ENCODE results near the gene MORN1.

Gene MORN1

DNA sequence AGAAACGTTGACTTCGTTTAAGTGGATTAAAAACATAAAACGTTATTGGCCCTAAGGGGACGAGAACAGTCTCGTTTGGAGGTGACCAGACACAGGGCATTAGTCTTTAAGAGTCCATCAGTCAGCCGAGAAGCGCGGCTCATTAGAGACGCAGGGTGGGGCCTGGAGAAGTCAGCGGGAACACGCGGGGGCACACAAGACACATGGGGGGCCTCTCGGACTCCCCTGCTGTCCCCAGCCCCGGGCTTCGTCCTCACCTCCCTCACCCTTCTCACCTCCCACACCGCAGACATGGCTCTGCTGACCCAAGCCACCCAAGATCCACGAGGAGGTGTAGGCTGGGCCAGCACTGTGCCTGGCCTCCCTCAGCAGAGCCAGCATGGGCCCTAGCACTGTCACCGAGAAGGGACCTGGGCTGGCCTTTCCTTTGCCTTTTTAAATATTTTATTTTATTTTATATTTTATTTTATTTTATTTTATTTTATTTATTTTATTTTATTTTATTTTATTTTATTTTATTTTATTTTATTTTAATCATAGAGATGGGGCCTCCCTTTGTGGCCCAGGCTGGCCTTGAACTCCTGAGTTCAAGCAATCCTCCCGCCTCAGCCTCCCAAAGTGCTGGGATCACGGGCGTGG, 48.9 kb downstream of the MORN1 start:
- no peak overlapping the region for H3K4me2 ChIP-seq (ENCODE audit: low read depth, low read length, poor library complexity, severe bottlenecking)
- H3K9ac ChIP-seq (ENCODE audit: low read depth, low read length, poor library complexity, severe bottlenecking): no peak overlapping the region
- no peaks in the 10 kb centered on the region for H3K36me3 ChIP-seq (ENCODE audit: insufficient read depth, low read length)
- TF ChIP-seq EZH2phosphoT487 (IDR thresholded peaks at IDR 0.05; ENCODE audit: borderline replicate concordance): no peak
- TF ChIP-seq, protein P1, sequence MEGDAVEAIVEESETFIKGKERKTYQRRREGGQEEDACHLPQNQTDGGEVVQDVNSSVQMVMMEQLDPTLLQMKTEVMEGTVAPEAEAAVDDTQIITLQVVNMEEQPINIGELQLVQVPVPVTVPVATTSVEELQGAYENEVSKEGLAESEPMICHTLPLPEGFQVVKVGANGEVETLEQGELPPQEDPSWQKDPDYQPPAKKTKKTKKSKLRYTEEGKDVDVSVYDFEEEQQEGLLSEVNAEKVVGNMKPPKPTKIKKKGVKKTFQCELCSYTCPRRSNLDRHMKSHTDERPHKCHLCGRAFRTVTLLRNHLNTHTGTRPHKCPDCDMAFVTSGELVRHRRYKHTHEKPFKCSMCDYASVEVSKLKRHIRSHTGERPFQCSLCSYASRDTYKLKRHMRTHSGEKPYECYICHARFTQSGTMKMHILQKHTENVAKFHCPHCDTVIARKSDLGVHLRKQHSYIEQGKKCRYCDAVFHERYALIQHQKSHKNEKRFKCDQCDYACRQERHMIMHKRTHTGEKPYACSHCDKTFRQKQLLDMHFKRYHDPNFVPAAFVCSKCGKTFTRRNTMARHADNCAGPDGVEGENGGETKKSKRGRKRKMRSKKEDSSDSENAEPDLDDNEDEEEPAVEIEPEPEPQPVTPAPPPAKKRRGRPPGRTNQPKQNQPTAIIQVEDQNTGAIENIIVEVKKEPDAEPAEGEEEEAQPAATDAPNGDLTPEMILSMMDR (conservative IDR thresholded peaks at IDR 0.05; ENCODE audit: low read length): no peak
- H3K4me3 ChIP-seq (ENCODE audit: low read length, poor library complexity, severe bottlenecking): no peak overlapping the region
- no peaks in the 10 kb centered on the region for H3K4me1 ChIP-seq (ENCODE audit: insufficient read depth, low read length, poor library complexity, severe bottlenecking)
- no peaks in the 10 kb centered on the region for H3F3A ChIP-seq (ENCODE audit: low read depth)
- no peaks in the 10 kb centered on the region for H3K9me2 ChIP-seq (replicated peaks; ENCODE audit: low read depth, low read length)
- H2AFZ ChIP-seq (ENCODE audit: low read length): no peak overlapping the region
- H3K27me3 ChIP-seq (ENCODE audit: insufficient read depth, low read length, poor library complexity, severe bottlenecking): no peaks in the 10 kb centered on the region
- H4K20me1 ChIP-seq (ENCODE audit: insufficient read depth, low read length, poor library complexity, severe bottlenecking): no peaks in the 10 kb centered on the region
- H3K9me3 ChIP-seq (ENCODE audit: insufficient read depth, low read depth, low read length): no peaks in the 10 kb centered on the region
- H3K79me2 ChIP-seq (ENCODE audit: insufficient read depth, low read length): no peaks in the 10 kb centered on the region

DNA sequence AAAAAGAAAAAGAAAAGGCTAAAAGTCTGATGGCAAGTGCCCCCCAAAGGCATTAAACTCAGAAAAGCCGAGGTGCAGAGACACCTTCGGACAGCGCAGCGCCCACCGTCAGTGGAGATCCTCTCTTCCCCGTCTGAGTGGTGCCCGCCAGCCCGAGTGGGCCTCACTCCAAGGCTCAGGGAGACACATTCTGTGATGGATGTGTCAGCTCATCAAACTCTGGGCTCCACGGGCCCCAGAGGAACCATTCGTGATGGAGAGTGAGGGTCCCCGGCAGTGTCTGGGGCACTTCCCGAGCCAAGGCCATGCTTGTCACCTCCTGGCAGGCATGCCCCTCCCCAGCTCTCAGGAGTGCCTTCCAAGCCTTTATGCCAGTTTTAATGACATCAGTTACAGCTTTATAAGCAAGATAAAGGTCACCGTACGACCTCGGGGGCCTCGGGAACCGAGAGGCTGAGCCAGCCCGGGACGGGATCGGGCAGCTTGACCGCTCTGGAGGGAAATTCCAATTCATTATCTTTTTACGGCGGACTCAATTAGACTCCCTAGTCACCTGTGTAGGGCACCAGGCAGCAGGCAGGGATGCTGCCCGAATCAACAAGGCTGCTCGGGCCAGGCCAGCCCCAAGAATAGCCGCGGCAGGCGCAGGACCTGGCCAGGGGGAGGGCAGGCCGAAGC, 49.5 kb downstream of the MORN1 start:
- H3K9me3 ChIP-seq (ENCODE audit: insufficient read depth, low read depth, low read length): no peaks in the 10 kb centered on the region
- TF ChIP-seq, protein P1 (conservative IDR thresholded peaks at IDR 0.05; ENCODE audit: low read length): no peak
- TF ChIP-seq EZH2phosphoT487 (IDR thresholded peaks at IDR 0.05; ENCODE audit: borderline replicate concordance): no peak
- H3F3A ChIP-seq (ENCODE audit: low read depth): no peaks in the 10 kb centered on the region
- H3K4me2 ChIP-seq (ENCODE audit: low read depth, low read length, poor library complexity, severe bottlenecking): no peak overlapping the region
- no peaks in the 10 kb centered on the region for H4K20me1 ChIP-seq (ENCODE audit: insufficient read depth, low read length, poor library complexity, severe bottlenecking)
- no peak overlapping the region for H3K4me3 ChIP-seq (ENCODE audit: low read length, poor library complexity, severe bottlenecking)
- H3K79me2 ChIP-seq (ENCODE audit: insufficient read depth, low read length): no peaks in the 10 kb centered on the region
- H3K9ac ChIP-seq (ENCODE audit: low read depth, low read length, poor library complexity, severe bottlenecking): no peak overlapping the region
- no peak overlapping the region for H2AFZ ChIP-seq (ENCODE audit: low read length)
- no peaks in the 10 kb centered on the region for H3K9me2 ChIP-seq (replicated peaks; ENCODE audit: low read depth, low read length)
- H3K27me3 ChIP-seq (ENCODE audit: insufficient read depth, low read length, poor library complexity, severe bottlenecking): no peaks in the 10 kb centered on the region
- no peaks in the 10 kb centered on the region for H3K4me1 ChIP-seq (ENCODE audit: insufficient read depth, low read length, poor library complexity, severe bottlenecking)
- H3K36me3 ChIP-seq (ENCODE audit: insufficient read depth, low read length): no peaks in the 10 kb centered on the region

DNA sequence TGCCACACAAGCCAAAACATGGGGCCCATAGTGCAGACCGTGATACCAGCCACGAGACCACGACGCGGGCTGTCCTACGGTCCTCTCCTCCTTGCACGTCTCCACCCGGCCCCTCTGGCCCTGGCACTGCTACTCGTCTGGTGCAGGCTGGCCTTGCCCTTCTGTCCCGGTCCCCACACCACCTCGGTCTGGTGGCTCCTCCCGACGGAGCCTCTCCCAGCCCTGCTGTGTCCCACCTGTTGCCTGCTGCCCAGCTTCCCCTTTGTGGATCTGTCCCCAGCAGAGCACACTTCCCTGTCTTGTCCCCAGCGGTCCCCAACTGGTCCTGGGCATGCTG, 50.5 kb downstream of the MORN1 start:
- Histone ChIP-seq H3K36me3 (ENCODE audit: insufficient read depth, low read length) (no peaks in the 10 kb centered on the region), H3K4me1 (ENCODE audit: insufficient read depth, low read length, poor library complexity, severe bottlenecking) (no peaks in the 10 kb centered on the region), H3K4me3 (ENCODE audit: low read length, poor library complexity, severe bottlenecking) (no peak overlapping the region), H3F3A (ENCODE audit: low read depth) (no peaks in the 10 kb centered on the region), H3K79me2 (ENCODE audit: insufficient read depth, low read length) (no peaks in the 10 kb centered on the region), H3K4me2 (ENCODE audit: low read depth, low read length, poor library complexity, severe bottlenecking) (no peak overlapping the region), H2AFZ (ENCODE audit: low read length) (no peak overlapping the region), H3K9ac (ENCODE audit: low read depth, low read length, poor library complexity, severe bottlenecking) (no peak overlapping the region), H4K20me1 (ENCODE audit: insufficient read depth, low read length, poor library complexity, severe bottlenecking) (no peaks in the 10 kb centered on the region), H3K9me2 (replicated peaks; ENCODE audit: low read depth, low read length) (no peaks in the 10 kb centered on the region), H3K27me3 (ENCODE audit: insufficient read depth, low read length, poor library complexity, severe bottlenecking) (no peaks in the 10 kb centered on the region), H3K9me3 (ENCODE audit: insufficient read depth, low read depth, low read length) (no peaks in the 10 kb centered on the region)
- TF ChIP-seq, protein P1 (conservative IDR thresholded peaks at IDR 0.05; ENCODE audit: low read length): no peak
- TF ChIP-seq EZH2phosphoT487 (IDR thresholded peaks at IDR 0.05; ENCODE audit: borderline replicate concordance): no peak
